HepG2 (cell line): ENCODE data around the gene SYNGR2. TPM values are rescaled to one million over a fixed set of nuclear protein-coding genes. Genes with fewer than 3 reads are reported as not detected.

Experiments used
- BCL6 ChIP-seq: IDR thresholded peaks from 2 replicates; pipeline ENCODE4 v1.6.1; 2016; ENCODE audit warnings: missing genetic modification reagents, missing compliant biosample characterization
- ELF4 ChIP-seq: sonication (generic); formaldehyde crosslinking; IDR thresholded peaks from 2 replicates; pipeline ENCODE4 v1.5.0; 2020; ENCODE audit warnings: missing genetic modification reagents, mild to moderate bottlenecking, moderate library complexity, borderline replicate concordance
- GLI4 ChIP-seq: sonication (generic); formaldehyde crosslinking; IDR thresholded peaks from 2 replicates; pipeline ENCODE4 v1.5.1; 2020; ENCODE audit warnings: missing genetic modification reagents, mild to moderate bottlenecking, moderate library complexity, borderline replicate concordance
- HNF4G ChIP-seq, 2 experiments: sonication (generic) in 1 of 2; formaldehyde crosslinking in 1 of 2; IDR thresholded peaks; 2 replicates each; pipeline versions ENCODE4 v1.4.0 to v1.6.1; 2011 to 2020; ENCODE audit warnings: borderline replicate concordance in 2 of 2, low read depth in 2 of 2, mild to moderate bottlenecking in 2 of 2, low read length in 1 of 2, missing genetic modification reagents in 1 of 2, moderate library complexity in 1 of 2
- HNRNPUL1 ChIP-seq: fragments of 200-400 bp; formaldehyde crosslinking; IDR thresholded peaks from 2 replicates; pipeline ENCODE4 v1.6.1; 2017; ENCODE audit warnings: low read depth, mild to moderate bottlenecking, low read length, moderate library complexity
- MAFF ChIP-seq: IDR thresholded peaks from 2 replicates; pipeline ENCODE4 v1.6.1; 2011; ENCODE audit warnings: low read depth, low read length, improper control_type of control experiment
- NAIF1 ChIP-seq: sonication (generic); formaldehyde crosslinking; IDR thresholded peaks from 2 replicates; pipeline ENCODE4 v1.5.0; 2020; ENCODE audit warnings: mild to moderate bottlenecking, missing genetic modification reagents, borderline replicate concordance
- NR1H2 ChIP-seq: sonication (generic); formaldehyde crosslinking; IDR thresholded peaks from 2 replicates; pipeline ENCODE4 v1.8.1; 2022; ENCODE audit warnings: low read depth, missing genetic modification reagents, borderline replicate concordance
- PCBP2 ChIP-seq: fragments of 200-400 bp; formaldehyde crosslinking; optimal IDR thresholded peaks from 2 replicates; pipeline ENCODE3; 2018; ENCODE audit warnings: low read length, low read depth; ENCODE audit not compliant: poor library complexity, severe bottlenecking
- REL ChIP-seq: sonication (generic); formaldehyde crosslinking; conservative IDR thresholded peaks from 2 replicates; pipeline ENCODE4 v1.8.0; 2022; ENCODE audit warnings: mild to moderate bottlenecking, missing genetic modification reagents, moderate library complexity
- SMAD9 ChIP-seq: sonication (generic); formaldehyde crosslinking; IDR thresholded peaks from 2 replicates; pipeline ENCODE4 v1.5.1; 2020; ENCODE audit warnings: mild to moderate bottlenecking, missing genetic modification reagents
- YEATS2 ChIP-seq: sonication (generic); formaldehyde crosslinking; IDR thresholded peaks from 2 replicates; pipeline ENCODE4 v1.4.0; 2020; ENCODE audit warnings: missing genetic modification reagents, borderline replicate concordance
- ZNF143 ChIP-seq: sonication (generic); formaldehyde crosslinking; IDR thresholded peaks from 2 replicates; pipeline ENCODE4 v1.4.0; 2020; ENCODE audit warnings: missing genetic modification reagents
- ZNF546 ChIP-seq: sonication (generic); formaldehyde crosslinking; conservative IDR thresholded peaks from 2 replicates; pipeline ENCODE4 v1.8.1; 2023; ENCODE audit warnings: mild to moderate bottlenecking, missing genetic modification reagents
- ZNF572 ChIP-seq: sonication (generic); formaldehyde crosslinking; IDR thresholded peaks from 2 replicates; pipeline ENCODE4 v1.5.1; 2020; ENCODE audit warnings: mild to moderate bottlenecking, missing genetic modification reagents
- ZNF615 ChIP-seq: sonication (generic); formaldehyde crosslinking; IDR thresholded peaks from 2 replicates; pipeline ENCODE4 v1.5.0; 2020; ENCODE audit warnings: mild to moderate bottlenecking, missing genetic modification reagents, borderline replicate concordance
- ZNF746 ChIP-seq: sonication (generic); formaldehyde crosslinking; IDR thresholded peaks from 2 replicates; pipeline ENCODE4 v1.8.0; 2022; ENCODE audit warnings: mild to moderate bottlenecking, missing genetic modification reagents
- ZNF839 ChIP-seq: sonication (generic); formaldehyde crosslinking; IDR thresholded peaks from 2 replicates; pipeline ENCODE4 v1.4.0; 2020; ENCODE audit warnings: missing genetic modification reagents, mild to moderate bottlenecking, borderline replicate concordance
- ZNF883 ChIP-seq: sonication (generic); formaldehyde crosslinking; IDR thresholded peaks from 2 replicates; pipeline ENCODE4 v1.5.1; 2020; ENCODE audit warnings: mild to moderate bottlenecking, missing genetic modification reagents; ENCODE audit errors: not compliant biosample characterization
- polyA plus RNA-seq, 8 experiments: library from polyadenylated mRNA; depleted of rRNA in 3 of 8; stranded (reverse) in 7 of 8; unstranded in 1 of 8; fragments of >200 nt; fragmentation: Illumina TruSeq in 4 of 8; extraction: Trizol in 4 of 8; gene quantifications; 2 replicates each; pipeline versions ENCODE4 v1.2.1 to v1.2.3, GENCODE V29; 2011 to 2016; ENCODE audit warnings: low read depth in 4 of 8, missing spikeins in 1 of 8, mixed read lengths in 1 of 8; ENCODE audit not compliant: insufficient read depth in 1 of 8
- total RNA-seq, 5 experiments: library from RNA; depleted of rRNA; stranded (reverse); fragments of >200 nt; fragmentation: Illumina TruSeq; extraction: Trizol; gene quantifications; 2 replicates each; pipeline ENCODE4 v1.2.3, GENCODE V29; 2016; ENCODE audit warnings: low read depth in 1 of 5
- TF ChIP-seq, protein P1 (sequence below): IDR thresholded peaks from 2 replicates; pipeline ENCODE4 v1.6.1; 2016; ENCODE audit warnings: control low read depth
- TF ChIP-seq, protein P2 (sequence below): fragments of 450-650 bp; IDR thresholded peaks from 2 replicates; pipeline ENCODE4 v1.6.1; 2017
- TF ChIP-seq, protein P3 (sequence below): sonication (generic); formaldehyde crosslinking; IDR thresholded peaks from 2 replicates; pipeline ENCODE4 v1.8.1; 2023; ENCODE audit warnings: mild to moderate bottlenecking, moderate library complexity, missing genetic modification reagents

Gene SYNGR2
- total and polyA plus RNA-seq, 2 of the 13 experiments (the other 11 are each of a cell fraction or from before 2014, with no cell fraction given), result 46.7 to 170 TPM

DNA sequence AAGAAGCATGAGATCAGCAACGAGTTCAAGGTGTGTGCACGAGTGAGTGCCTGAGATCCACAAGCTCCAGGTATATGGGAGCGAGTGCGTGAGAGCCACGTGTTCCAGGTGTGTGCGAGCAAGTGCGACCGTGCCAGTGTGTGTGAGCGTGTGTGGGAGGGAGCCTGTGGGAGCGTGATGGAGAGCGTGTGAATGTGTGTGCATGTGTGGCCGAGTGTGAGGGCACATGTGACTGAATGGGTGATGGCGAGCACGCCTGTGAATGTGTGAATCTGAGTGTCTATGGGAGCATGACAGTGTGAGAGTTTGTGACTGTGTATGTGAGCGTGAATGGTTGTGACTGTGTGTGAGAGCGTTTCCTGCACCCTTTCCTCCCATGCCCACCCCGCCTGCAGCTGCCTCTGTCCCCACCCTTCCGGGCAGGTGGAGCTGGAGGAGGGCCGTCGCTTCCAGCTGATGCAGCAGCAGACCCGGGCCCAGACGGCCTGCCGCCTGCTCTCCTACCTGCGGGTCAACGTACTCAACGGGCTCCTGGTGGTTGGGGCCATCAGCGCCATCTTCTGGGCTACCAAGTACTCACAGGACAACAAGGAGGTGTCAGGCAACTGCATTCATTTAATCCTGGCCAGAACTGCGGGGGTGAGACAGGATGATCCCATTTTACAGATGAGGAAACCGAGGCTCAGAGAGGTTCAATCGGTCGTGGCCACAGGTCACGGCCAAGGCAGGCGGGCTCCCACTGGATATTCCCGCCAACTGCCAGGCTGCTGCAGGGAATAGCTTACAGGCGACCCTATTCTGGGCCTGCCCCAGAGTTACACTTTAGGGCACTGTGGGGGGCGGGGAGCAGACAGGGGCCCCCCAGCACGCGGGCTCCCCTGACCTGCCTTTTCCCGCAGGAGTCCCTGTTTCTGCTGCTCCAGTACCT is 34.1 kb upstream of the SYNGR2 start (continued):
- no peak for TF ChIP-seq GLI4 (CRISPR knock-in tag)
- TF ChIP-seq NR1H2 (CRISPR knock-in tag), result no peak
- TF ChIP-seq NAIF1 (CRISPR knock-in tag), result no peak
- no peak for TF ChIP-seq ZNF546 (CRISPR knock-in tag)
- no peak for TF ChIP-seq REL (CRISPR knock-in tag)
- peak; percentile 92; the same call in 1 of the 2 replicates for TF ChIP-seq ZNF572 (CRISPR knock-in tag)
- peak; percentile 72; the same call in 1 of the 2 replicates for TF ChIP-seq YEATS2 (CRISPR knock-in tag)
- TF ChIP-seq SMAD9 (CRISPR knock-in tag), result no peak
- TF ChIP-seq MAFF, result no peak
- TF ChIP-seq PCBP2, result no peak
- TF ChIP-seq ELF4 (CRISPR knock-in tag), result no peak
- TF ChIP-seq, protein P1, sequence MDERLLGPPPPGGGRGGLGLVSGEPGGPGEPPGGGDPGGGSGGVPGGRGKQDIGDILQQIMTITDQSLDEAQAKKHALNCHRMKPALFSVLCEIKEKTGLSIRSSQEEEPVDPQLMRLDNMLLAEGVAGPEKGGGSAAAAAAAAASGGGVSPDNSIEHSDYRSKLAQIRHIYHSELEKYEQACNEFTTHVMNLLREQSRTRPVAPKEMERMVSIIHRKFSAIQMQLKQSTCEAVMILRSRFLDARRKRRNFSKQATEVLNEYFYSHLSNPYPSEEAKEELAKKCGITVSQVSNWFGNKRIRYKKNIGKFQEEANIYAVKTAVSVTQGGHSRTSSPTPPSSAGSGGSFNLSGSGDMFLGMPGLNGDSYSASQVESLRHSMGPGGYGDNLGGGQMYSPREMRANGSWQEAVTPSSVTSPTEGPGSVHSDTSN (CRISPR knock-in tag), result no peak
- TF ChIP-seq BCL6 (CRISPR knock-in tag), result no peak
- TF ChIP-seq, protein P2, sequence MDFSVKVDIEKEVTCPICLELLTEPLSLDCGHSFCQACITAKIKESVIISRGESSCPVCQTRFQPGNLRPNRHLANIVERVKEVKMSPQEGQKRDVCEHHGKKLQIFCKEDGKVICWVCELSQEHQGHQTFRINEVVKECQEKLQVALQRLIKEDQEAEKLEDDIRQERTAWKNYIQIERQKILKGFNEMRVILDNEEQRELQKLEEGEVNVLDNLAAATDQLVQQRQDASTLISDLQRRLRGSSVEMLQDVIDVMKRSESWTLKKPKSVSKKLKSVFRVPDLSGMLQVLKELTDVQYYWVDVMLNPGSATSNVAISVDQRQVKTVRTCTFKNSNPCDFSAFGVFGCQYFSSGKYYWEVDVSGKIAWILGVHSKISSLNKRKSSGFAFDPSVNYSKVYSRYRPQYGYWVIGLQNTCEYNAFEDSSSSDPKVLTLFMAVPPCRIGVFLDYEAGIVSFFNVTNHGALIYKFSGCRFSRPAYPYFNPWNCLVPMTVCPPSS, result no peak
- TF ChIP-seq ZNF839 (CRISPR knock-in tag), result no peak
- TF ChIP-seq ZNF143 (CRISPR knock-in tag), result no peak
- TF ChIP-seq ZNF746 (CRISPR knock-in tag), result no peak
- no peak for TF ChIP-seq ZNF615
- TF ChIP-seq HNF4G (IDR thresholded peaks at IDR 0.05; ENCODE audit: borderline replicate concordance, low read depth, low read length), result no peak
- 0 out of 2 replicates have a peak, but pooled peaks have one; percentile 22 for TF ChIP-seq HNF4G (CRISPR knock-in tag; IDR thresholded peaks at IDR 0.05; ENCODE audit: borderline replicate concordance, low read depth)
- no peak for TF ChIP-seq ZNF883
- no peak for TF ChIP-seq HNRNPUL1
- TF ChIP-seq, protein P3, sequence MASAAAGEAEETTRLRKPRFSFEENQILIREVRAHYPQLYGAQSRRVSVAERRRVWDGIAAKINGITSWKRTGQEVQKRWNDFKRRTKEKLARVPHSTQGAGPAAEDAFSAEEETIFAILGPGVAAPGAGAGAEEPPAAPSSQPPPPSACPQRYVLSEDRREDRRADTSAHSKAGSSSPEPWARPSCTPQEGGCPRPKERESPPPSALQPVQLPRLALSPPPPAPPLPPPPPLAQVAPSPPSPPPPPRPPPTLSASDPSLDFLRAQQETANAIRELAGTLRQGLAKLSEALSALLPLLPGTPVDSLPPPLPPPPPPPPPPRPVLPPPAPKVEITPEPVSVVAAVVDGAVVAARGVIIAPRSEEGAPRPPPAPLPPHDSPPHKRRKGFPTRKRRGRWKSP (CRISPR knock-in tag), result no peak
